HUES48 (cell line): Measurements from ENCODE around the gene GPD1L.

Source experiments
- H3K27ac ChIP-seq: one replicate; pipeline ENCODE4 v1.7.0; 2013; ENCODE audit warnings: low read depth, low read length, inconsistent platforms
- H3K27me3 ChIP-seq: 2 replicates; pipeline ENCODE4 v1.6.1; 2013; ENCODE audit warnings: mild to moderate bottlenecking, low read length; ENCODE audit not compliant: control insufficient read depth, insufficient read depth
- H3K36me3 ChIP-seq: 2 replicates; pipeline ENCODE4 v1.6.1; 2013; ENCODE audit warnings: low read length; ENCODE audit not compliant: control insufficient read depth, insufficient read depth
- H3K4me1 ChIP-seq: 2 replicates; pipeline ENCODE4 v1.6.1; 2013; ENCODE audit warnings: mild to moderate bottlenecking, low read length; ENCODE audit not compliant: control insufficient read depth, insufficient read depth
- H3K4me3 ChIP-seq: 2 replicates; pipeline ENCODE4 v1.5.1; 2013; ENCODE audit warnings: mild to moderate bottlenecking, low read depth, low read length
- H3K9ac ChIP-seq: 2 replicates; pipeline ENCODE4 v1.6.1; 2013; ENCODE audit warnings: mild to moderate bottlenecking, low read depth, low read length, moderate library complexity
- H3K9me3 ChIP-seq: 2 replicates; pipeline ENCODE4 v1.6.1; 2013; ENCODE audit warnings: low read length; ENCODE audit not compliant: control insufficient read depth, insufficient read depth

GPD1L gene

DNA sequence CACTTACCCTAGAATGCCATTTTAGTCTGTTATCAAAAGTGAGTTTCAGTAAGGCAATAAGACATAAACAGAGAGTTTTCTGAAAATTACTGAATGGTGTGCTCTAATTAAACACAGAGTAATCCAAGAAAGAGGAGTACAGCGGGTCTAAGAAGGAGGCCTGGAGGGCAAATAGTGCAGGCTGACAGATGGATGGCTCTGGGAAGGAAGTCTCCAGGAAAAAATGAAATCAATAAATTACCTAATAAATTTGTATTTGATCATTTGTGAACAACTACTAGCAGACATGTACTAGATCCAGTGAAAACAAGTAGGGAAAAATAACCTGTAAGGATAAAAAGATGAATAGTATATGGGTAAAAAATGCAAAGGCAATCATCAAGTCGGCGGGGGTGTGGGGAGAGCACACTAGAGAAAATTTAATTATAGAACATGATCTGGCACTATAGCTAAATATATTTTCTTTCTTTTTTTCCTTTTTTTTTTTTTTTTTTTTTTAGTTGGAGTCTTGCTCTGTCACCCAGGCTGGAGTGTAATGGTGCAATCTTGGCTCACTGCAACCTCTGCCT, 22.6 kb upstream of the GPD1L start:
- Histone ChIP-seq H3K27me3 (no peaks in the 10 kb centered on the region), H3K9me3 (no peaks in the 10 kb centered on the region), H3K36me3 (no peaks in the 10 kb centered on the region), H3K27ac (no peak overlapping the region), H3K9ac (no peak overlapping the region), H3K4me3 (no peak overlapping the region), H3K4me1 (no peaks in the 10 kb centered on the region)

DNA sequence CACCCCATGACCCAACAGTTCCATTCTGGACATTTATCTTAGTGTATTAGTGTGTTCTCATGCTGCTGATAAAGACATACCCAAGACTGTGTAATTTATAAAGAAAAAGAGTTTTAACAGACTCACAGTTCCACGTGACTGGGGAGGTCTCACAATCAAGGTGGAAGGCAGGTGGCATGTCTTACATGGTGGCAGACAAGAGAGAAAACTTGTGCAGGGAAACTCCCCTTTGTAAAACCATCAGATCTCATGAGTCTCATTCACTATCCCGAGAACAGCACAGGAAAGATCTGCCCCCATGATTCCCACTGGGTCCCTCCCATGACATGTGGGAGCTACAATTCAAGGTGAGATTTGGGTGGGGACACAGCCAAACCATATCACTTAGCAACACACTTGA, 21.6 kb upstream of the GPD1L start:
- Histone ChIP-seq H3K9ac (no peak overlapping the region), H3K9me3 (no peaks in the 10 kb centered on the region), H3K27ac (no peak overlapping the region), H3K4me3 (no peak overlapping the region), H3K36me3 (no peaks in the 10 kb centered on the region), H3K27me3 (no peaks in the 10 kb centered on the region), H3K4me1 (no peaks in the 10 kb centered on the region)

DNA sequence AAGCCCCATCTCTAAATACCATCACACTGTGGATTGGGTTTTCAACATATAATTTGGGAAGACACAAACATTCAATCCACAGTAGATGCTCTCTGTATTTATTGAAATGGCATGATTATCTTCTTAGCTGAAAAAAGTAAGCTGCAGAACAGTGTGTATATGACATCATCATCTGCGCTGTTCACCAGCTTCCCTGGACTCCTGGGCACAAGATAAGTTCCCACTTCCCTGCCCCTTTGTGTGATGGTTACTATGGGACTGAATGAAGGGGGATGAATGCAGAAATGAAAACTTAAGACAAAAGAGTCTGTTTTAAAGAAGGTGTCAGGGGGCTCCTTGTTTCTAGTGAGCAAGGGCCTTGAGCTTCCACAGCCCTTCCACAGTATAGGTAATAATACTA, 20.0 kb upstream of the GPD1L start:
- H3K27ac ChIP-seq, result no peak overlapping the region
- no peaks in the 10 kb centered on the region for H3K4me1 ChIP-seq
- no peaks in the 10 kb centered on the region for H3K36me3 ChIP-seq
- no peak overlapping the region for H3K4me3 ChIP-seq
- H3K9me3 ChIP-seq, result no peaks in the 10 kb centered on the region
- no peak overlapping the region for H3K9ac ChIP-seq
- H3K27me3 ChIP-seq, result no peaks in the 10 kb centered on the region

DNA sequence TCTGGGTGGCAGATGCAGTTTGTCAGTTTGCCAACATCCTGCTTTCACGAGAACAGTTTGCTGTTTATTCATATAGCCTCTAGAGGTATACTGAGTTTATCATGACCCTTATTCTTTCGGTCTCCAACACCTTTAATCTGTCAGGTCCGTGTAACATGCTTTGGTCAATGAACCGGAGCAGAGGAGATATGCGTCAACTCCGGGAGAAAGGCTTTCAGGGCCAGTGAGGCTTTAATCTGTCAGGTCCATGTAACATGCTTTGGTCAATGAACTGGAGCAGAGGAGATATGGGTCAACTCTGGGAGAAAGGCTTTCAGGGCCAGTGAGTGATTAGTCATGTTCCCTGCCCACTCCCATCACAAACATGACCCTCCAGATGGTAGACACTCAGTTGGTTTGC, 16.9 kb upstream of the GPD1L start:
- Histone ChIP-seq H3K4me1 (no peaks in the 10 kb centered on the region), H3K9me3 (no peaks in the 10 kb centered on the region), H3K36me3 (no peaks in the 10 kb centered on the region), H3K27me3 (no peaks in the 10 kb centered on the region), H3K4me3 (no peak overlapping the region), H3K9ac (no peak overlapping the region), H3K27ac (no peak overlapping the region)

DNA sequence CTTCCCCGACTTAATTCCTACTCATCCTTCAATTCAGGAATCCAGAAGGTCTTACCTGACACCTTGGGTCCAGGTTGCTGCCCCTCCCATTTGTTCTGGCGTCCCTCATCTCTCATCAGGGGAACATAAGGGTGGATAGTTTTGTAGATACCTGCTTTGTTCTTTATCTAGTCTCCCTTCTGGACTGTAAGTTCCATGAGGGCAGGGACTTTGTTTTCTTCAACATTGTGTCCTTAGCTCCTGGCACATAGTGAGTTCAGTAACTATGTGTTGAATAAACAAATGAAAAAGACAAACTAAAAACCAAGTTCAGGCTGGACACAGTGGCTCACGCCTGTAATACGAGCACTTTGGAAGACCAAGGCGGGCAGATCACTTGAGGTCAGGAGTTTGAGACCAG, 13.2 kb upstream of the GPD1L start:
- no peak overlapping the region for H3K9ac ChIP-seq
- H3K27ac ChIP-seq, result no peak overlapping the region
- H3K36me3 ChIP-seq, result no peaks in the 10 kb centered on the region
- no peaks in the 10 kb centered on the region for H3K9me3 ChIP-seq
- no peak overlapping the region for H3K4me3 ChIP-seq
- H3K4me1 ChIP-seq, result no peaks in the 10 kb centered on the region
- no peaks in the 10 kb centered on the region for H3K27me3 ChIP-seq

DNA sequence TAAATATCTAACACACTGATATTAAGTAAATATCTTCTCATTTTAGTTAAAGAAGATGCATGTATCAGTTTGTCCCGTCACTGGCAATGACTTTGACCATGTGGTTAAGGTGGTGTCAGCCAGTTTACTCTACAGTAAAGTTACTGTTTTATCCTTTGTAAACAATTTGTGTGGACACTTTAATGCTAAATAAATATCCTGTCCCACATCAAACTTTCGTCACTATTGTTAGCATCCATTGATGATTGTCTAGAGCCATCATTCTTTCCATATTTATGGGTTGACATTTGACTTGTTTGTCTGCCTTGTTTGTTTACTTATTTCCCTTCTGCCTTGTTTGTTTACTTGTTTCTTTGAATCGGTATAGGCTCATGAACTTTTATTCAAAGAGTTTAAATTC, 11.0 kb upstream of the GPD1L start:
- no peaks in the 10 kb centered on the region for H3K9me3 ChIP-seq
- H3K27me3 ChIP-seq, result no peaks in the 10 kb centered on the region
- no peak overlapping the region for H3K9ac ChIP-seq
- no peak overlapping the region for H3K4me3 ChIP-seq
- no peak overlapping the region for H3K27ac ChIP-seq
- H3K36me3 ChIP-seq, result no peaks in the 10 kb centered on the region
- H3K4me1 ChIP-seq, result no peaks in the 10 kb centered on the region

DNA sequence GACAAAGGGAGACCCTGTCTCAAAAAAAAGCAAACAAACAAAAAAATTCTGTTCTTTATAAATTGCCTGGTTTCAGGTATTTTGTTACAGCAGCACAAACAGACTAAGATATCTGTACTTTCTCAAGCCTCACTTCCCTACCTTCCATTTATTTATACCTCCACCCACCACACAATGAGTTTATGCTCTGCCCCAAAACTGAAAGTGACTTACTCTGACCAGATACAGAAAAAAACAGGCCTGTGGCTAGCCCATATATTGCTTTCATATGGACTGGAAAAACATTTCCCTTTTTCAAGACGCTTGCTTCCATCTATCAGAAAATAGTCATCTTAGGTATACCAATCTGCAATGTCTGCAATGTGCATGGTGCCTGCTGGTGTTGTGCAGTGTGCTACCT, 8.7 kb upstream of the GPD1L start:
- H3K4me1 ChIP-seq, result no peaks in the 10 kb centered on the region
- no peak overlapping the region for H3K9ac ChIP-seq
- H3K4me3 ChIP-seq, result no peak overlapping the region
- H3K27me3 ChIP-seq, result no peaks in the 10 kb centered on the region
- no peak overlapping the region for H3K27ac ChIP-seq
- H3K9me3 ChIP-seq, result peaks cover 20% of the 10 kb centered on the region
- no peaks in the 10 kb centered on the region for H3K36me3 ChIP-seq

DNA sequence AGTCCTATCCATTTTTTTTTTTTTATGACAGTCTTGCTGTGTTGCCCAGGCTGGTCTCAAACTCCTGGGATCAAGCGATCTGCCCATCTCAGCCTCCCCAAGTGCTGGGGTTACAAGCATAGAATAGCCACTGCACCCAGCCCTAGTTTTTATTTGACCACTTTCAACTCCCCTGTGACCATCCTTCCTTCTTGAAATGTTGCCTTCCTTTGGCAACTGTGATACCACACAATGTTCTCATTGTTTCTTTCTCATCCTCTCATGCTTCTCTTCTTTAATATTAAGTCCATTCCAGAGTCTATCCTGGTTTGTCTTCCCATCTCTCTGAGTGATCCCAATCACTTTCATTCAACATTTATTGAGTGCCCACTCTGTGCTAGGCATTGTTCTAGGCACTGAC, 7.9 kb upstream of the GPD1L start:
- Histone ChIP-seq H3K9me3 (peaks cover 23% of the 10 kb centered on the region), H3K36me3 (no peaks in the 10 kb centered on the region), H3K4me1 (no peaks in the 10 kb centered on the region), H3K27me3 (no peaks in the 10 kb centered on the region), H3K9ac (no peak overlapping the region), H3K27ac (no peak overlapping the region), H3K4me3 (no peak overlapping the region)

DNA sequence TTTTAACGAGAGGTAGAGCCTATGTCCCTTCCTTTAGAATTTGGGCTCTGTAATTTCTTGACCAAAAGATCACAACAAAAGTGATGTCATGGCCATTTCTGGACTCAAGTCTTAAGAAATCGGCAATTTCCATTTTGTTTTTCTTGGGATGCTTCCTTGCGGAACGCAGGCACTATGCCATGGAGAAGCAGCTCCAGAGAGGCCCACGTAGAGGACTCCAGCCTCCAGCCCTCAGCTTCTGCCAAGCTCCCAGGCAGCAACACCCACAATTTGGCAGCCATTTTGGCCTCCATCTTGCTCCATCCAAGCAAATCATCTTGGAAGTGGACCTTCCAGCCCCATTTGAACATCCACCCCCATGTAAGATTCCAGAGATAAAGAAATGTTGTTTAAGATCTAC, 6.0 kb upstream of the GPD1L start:
- Histone ChIP-seq H3K36me3 (no peaks in the 10 kb centered on the region), H3K27ac (no peak overlapping the region)

DNA sequence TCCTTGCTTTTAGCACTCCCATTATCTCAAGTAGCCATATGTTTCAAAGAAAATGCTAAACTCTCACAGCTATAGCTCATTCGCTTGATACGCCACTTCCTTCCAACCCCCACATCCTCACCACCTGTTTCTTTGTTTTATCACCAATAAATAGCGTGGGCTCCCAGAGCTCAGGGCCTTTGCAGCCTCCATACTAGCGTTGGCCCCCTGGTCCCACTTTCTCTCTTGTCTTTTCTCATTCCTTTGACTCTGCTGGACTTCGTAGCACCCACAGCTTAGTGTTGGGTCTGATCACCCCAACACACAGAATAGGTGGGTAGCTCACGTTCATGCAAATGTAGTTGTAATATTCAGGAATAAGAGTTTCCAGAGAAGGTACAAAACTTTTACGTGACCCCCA, 4.1 kb upstream of the GPD1L start:
- Histone ChIP-seq H3K9ac (no peak overlapping the region), H3K4me1 (0 out of 2 replicates have a peak, but pooled peaks cover 3% of the 10 kb centered on the region), H3K27ac (no peak overlapping the region), H3K4me3 (no peak overlapping the region), H3K9me3 (peaks cover 23% of the 10 kb centered on the region), H3K27me3 (peaks cover 12% of the 10 kb centered on the region), H3K36me3 (no peaks in the 10 kb centered on the region)

More for the DNA sequence above, 6.0 kb upstream of the GPD1L start:
- Histone ChIP-seq H3K9me3 (peaks cover 23% of the 10 kb centered on the region), H3K4me3 (no peak overlapping the region), H3K27me3 (peaks cover 4% of the 10 kb centered on the region; the same call in 1 of the 2 replicates), H3K9ac (no peak overlapping the region), H3K4me1 (no peaks in the 10 kb centered on the region)

DNA sequence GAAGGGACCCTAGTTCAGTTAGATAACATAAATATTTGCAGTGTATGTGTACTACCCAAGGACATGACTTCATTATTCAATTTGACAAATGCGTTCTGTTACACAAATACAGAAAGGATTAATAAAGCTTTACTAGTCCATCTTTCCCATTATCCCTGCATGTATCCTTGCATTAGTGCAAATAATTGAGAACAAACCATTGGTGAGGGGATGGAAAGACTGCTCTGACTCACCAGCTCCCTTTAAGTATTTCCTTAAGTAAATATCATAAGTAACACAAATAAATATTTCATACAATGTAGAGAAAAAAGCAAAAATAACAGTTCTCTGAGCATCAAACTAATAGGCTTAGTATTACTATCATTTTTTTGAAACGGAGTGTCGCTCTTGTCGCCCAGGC, 1.9 kb upstream of the GPD1L start:
- Histone ChIP-seq H3K4me1 (0 out of 2 replicates have a peak, but pooled peaks cover 3% of the 10 kb centered on the region), H3K27me3 (peaks cover 19% of the 10 kb centered on the region), H3K27ac (no peak overlapping the region), H3K9ac (no peak overlapping the region), H3K4me3 (no peak overlapping the region), H3K36me3 (no peaks in the 10 kb centered on the region), H3K9me3 (peaks cover 23% of the 10 kb centered on the region)
